GM11168 (cell line): ENCODE measurements around the gene N4BP2.

Experiments used
- in situ Hi-C: fragments of 300-500 bp; cut with MboI; formaldehyde crosslinking; loops from one replicate; pipeline ENCODE4 v1.12.0; 2022; ENCODE audit warnings: low sequenced_read_pairs; ENCODE audit not compliant: unreplicated experiment

Gene N4BP2

GRCh38 chr4:40190019-40190418, 133.4 kb downstream of the N4BP2 start:
- in situ Hi-C loops: no loop called here

GRCh38 chr4:40190465-40190864, 133.8 kb downstream of the N4BP2 start:
- in situ Hi-C loops: no loop called here

DNA sequence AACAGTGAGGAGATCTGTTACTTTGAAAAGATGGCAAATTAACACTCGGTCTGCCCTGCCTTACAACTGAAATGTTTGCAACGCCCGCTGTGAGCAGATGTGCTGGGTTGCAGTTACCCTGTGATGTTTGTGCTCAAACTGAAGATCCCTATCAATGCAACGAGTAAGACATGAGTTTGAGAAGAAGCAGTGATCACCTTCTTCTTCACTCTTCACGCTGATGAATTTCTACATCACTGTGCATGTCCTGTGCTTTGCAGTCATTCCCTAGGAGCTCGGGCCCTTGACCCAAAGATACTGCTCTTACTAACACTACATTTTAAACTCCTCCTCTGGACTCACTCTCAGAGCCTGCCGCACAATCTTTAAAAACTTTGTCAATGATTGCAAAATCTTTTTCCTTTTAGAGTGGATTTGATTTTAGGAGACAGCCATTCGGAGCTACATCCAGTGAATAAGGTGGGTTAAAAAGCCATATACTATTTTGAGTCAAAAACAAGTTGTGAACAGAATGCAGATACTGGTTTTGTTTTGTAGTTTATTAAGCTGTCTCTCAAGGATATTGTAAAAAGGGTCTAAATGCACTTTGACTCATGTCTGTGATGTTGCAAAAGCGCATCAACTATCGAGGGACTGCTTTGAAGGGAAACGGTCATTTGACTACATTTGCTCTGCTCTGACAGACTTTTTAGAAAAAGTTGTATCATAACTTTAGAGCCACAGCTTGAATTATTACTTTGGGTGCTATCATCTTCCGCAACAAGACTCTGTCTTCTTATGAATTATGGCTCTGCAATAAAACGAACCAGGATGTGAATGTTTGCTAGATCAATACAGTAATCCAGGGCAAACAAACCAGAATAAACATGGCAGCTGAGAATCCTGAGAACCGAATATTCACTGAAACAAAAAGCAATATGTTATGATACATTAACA, 134.5 kb downstream of the N4BP2 start:
- in situ Hi-C loops: no loop called here

- in situ Hi-C loops: no loop called here
Measured at GRCh38 chr4:40192114-40193015, 135.7 kb downstream of the N4BP2 start.

DNA sequence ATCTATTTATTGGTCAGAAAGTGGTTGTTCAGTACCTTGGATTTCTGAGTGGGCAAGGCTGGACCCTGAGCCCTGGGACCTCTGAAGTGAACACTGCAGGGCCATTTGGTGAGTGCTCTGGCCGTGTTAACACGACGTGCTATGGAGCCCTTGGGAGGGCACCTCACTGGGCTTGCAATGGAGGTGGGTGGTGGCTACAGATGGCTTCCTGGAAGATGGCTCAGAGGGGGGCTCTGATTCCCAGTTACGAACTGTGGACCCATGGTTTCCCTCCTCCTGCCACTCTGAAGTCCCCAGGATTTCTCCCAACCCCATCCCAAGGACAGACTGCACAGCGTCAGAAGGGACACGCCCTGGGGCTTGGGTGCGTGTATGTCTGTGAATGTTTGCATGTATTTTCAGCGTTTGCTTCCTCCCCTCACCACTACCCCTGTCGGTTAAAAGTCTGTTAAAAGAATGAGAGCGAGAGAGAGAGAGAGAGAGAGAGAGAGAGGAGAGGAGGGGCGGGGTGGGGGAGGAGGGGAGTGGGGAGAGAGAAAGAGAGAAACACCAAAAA, 136.4 kb downstream of the N4BP2 start:
- in situ Hi-C loops: no loop called here

DNA sequence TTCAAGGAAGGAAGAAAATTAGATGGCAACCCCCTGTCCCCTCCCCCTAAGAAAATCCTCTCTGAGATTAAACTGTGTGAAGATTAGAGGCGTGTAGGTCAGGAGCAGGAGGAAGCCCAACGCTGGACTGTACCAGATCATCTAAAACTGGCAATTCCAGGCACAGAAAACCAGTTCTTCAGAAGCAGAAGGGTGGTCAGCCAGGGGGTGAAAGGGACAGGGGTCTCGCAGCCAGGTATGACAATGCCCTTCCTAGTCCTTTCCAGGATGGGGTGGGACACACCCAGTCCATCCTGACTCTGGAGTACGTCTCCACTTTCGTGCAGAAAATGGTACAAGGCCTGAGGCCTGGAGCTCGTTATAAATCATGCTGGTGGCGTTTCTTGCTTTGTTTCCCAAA, 136.9 kb downstream of the N4BP2 start:
- in situ Hi-C loops: no loop called here

GRCh38 chr4:40194602-40195161, 138.0 kb downstream of the N4BP2 start:
- in situ Hi-C loops: no loop called here

- in situ Hi-C loops: no loop called here
Measured at GRCh38 chr4:40195182-40196177, 138.8 kb downstream of the N4BP2 start.

DNA sequence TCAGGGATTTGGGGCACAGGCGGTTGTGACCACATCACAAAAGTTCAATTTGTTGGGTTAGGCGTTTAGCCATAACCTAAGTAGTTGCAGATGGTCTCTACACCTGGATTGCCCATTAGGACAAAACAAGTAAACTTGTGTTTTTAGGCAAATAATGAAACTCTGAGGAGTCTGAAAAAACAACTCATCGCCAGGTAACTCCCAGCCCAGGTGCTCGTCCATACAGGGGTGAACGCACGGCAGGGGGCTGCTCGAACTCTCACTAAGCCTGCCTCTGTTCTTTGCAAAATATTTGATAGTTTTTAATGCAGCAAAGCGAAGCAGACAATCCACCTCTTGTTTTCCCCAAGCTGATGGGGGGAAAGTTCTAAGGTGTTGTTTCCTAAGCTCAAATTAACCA, 139.6 kb downstream of the N4BP2 start:
- in situ Hi-C loops: no loop called here

DNA sequence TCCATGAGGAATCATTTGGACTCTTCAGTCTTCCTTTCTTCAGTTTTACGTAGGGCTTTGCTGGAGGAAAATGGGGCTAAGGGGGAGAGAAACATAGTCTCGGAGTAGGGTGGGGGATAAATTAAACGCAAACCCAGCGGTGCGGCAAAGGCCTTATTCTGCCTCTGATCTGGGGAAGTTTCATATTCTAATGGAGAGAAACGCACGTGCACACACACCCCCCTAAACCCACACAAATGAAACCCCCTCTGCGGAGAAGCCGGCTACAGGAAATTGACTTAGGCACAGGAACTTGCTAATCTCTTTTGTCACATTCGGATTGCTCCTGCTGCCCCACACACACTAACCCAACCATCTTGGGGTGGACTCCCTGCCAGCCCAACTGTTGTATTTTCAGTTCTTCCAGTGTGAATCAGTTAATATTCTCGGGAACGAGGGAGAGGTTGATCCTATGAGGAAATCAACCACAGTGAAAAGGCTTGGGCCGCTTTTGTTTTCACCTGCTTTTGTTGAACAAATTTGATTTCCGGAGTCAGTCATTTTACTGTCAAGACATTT, 140.2 kb downstream of the N4BP2 start, which contains the start of gene RHOH:
RHOH (plus strand) TSS at position 308 of the 558 bp plus-strand sequence. CDS start 46,356 bp downstream, outside the sequence.
- in situ Hi-C loops: no loop called here

- in situ Hi-C loops: no loop called here
Measured at GRCh38 chr4:40197879-40198689, 141.4 kb downstream of the N4BP2 start.

GRCh38 chr4:40199179-40199670, 142.6 kb downstream of the N4BP2 start:
- in situ Hi-C loops: no loop called here

- in situ Hi-C loops: no loop called here
Measured at GRCh38 chr4:40199999-40200874, 143.6 kb downstream of the N4BP2 start.

DNA sequence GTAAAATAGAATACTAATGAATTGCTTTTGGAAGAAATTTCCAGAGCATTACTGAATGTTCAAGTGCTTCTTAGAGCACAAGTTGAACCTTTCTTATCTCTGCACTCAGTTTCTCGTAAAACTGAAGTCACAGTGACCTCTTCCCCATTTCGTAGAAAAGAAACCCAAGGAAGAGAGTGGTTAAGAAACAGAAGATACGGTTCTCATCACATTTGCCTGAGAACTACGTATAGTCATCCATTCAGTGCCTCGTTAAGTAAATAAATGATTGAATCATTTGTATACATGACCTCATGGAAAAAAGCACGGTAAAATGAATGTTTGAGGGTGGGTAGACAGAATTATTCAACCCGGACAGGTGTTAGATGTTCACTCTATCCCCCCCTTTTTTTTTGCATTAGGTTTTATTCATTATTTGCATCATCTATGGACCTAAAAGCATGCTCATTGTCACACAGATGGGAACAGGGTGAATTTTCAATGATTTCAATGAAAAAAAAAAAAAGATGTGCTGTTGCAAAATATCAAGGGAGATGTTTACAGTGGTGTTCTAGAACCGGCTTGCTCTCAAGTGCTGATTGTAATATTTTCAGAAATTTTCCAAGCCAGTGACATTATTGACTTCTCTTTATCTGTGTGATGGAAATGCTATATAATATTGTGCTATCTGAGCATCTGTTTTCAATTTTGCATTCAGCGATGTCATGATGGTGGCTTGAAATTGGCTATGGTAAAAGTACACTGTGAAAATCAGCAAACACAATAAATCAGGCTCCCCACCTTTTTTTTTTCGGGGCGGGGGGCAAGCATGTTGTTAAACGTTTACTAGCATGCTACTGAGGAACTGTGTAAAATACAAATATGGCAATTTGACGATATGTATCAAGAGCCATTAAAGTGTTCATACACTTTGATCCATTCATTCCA, 144.5 kb downstream of the N4BP2 start:
- in situ Hi-C loops: no loop called here

DNA sequence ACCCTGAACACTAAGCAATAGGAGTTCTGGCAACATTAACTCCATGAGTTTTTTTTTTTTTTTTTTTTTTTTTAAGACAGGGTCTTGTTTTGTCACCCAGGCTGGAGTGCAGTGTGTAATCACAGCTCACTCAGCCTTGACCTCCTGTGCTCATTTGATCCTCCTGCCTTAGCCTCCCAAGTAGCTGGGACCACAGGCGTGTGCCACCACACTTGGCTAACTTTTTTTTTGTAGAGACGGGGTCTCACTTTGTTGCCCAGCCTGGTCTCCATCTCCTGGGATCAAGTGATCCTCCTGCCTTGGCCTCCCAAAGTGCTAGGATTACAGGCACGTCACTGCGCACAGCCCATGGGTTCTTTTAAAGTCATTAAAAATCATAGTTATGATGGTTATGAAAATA, 145.2 kb downstream of the N4BP2 start:
- in situ Hi-C loops: no loop called here

DNA sequence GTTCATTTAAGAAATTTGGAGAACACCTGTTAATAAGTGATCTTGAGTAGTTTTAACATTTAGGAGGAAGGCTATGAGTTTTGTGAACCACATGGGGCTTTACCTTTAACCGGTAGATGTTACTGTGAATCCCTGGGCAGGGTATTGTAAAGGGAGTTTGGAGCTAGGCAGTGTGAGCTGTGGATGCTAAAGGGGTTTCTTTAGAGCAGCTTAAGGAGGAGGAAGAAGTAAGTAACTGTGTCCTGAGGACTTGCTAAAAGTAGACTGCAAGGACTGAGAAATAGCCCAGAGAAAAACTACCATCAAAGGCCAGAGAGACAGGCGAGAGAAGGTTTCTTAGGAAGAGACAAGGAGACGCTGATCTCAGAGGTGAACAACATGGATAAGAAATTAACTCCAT, 145.8 kb downstream of the N4BP2 start:
- in situ Hi-C loops: no loop called here
